HG03095 (cell line): Measurements from ENCODE around the gene RALGDS.
A peak's percentile ranks its signal among the peaks of the same experiment; 100 is the strongest.
"Not testable (repeated sequence)": the region's sequence is repeated elsewhere in the genome, so short reads cannot be mapped to it uniquely, and the experiment has no call there.

Source experiments
- ATAC-seq: cut with Tn5 transposase; IDR thresholded peaks from one replicate; pipeline ENCODE4 v1.9.1; 2021; ENCODE audit warnings: moderate library complexity; ENCODE audit not compliant: unreplicated experiment

Gene RALGDS

GRCh38 chr9:133121198-133121914, at the start of gene RALGDS:
Gene RALGDS (minus strand): TSS chr9:133121240. CDS start chr9:133121154, 86 bp downstream.
- ATAC-seq, result peak; percentile 52

- ATAC-seq, result no peak
Observed at GRCh38 chr9:133170716-133171115, 49.7 kb upstream of the RALGDS start.

GRCh38 chr9:133169687-133170086, 48.6 kb upstream of the RALGDS start:
- not testable (repeated sequence) for ATAC-seq

GRCh38 chr9:133169102-133169501, 48.1 kb upstream of the RALGDS start:
- no peak for ATAC-seq

GRCh38 chr9:133168432-133168831, 47.4 kb upstream of the RALGDS start:
- no peak for ATAC-seq

GRCh38 chr9:133167769-133168168, 46.7 kb upstream of the RALGDS start:
- ATAC-seq, result no peak

- no peak for ATAC-seq
Observed at GRCh38 chr9:133167096-133167730, 46.2 kb upstream of the RALGDS start.

- no peak for ATAC-seq
Observed at GRCh38 chr9:133166392-133166791, 45.4 kb upstream of the RALGDS start.

GRCh38 chr9:133165452-133165730, 44.4 kb upstream of the RALGDS start:
- ATAC-seq, result no peak

GRCh38 chr9:133164191-133164590, 43.2 kb upstream of the RALGDS start:
- ATAC-seq, result no peak

GRCh38 chr9:133163504-133164172, 42.6 kb upstream of the RALGDS start, which contains the start of gene GBGT1:
Gene GBGT1 (minus strand): TSS chr9:133163914. CDS start chr9:133162412, 1,502 bp downstream.
- ATAC-seq, result no peak

GRCh38 chr9:133162861-133163503, 41.9 kb upstream of the RALGDS start:
- ATAC-seq, result no peak

- no peak for ATAC-seq
Observed at GRCh38 chr9:133161547-133161950, 40.5 kb upstream of the RALGDS start.

- ATAC-seq, result no peak
Observed at GRCh38 chr9:133160742-133161546, 39.9 kb upstream of the RALGDS start.

GRCh38 chr9:133158695-133159094, 37.7 kb upstream of the RALGDS start:
- ATAC-seq, result no peak

GRCh38 chr9:133155156-133155555, 34.1 kb upstream of the RALGDS start:
- ATAC-seq, result no peak

GRCh38 chr9:133154097-133154989, 33.3 kb upstream of the RALGDS start:
- ATAC-seq, result no peak

- no peak for ATAC-seq
Observed at GRCh38 chr9:133153227-133154096, 32.4 kb upstream of the RALGDS start.
